GM19351 (cell line): ENCODE results near the gene STPG2.
A peak's percentile ranks its signal among the peaks of the same experiment; 100 is the strongest.

Experiments
- ATAC-seq: cut with Tn5 transposase; IDR thresholded peaks from one replicate; pipeline ENCODE4 v1.9.1; 2021; ENCODE audit warnings: mild to moderate bottlenecking, moderate library complexity; ENCODE audit not compliant: unreplicated experiment

Gene STPG2

DNA sequence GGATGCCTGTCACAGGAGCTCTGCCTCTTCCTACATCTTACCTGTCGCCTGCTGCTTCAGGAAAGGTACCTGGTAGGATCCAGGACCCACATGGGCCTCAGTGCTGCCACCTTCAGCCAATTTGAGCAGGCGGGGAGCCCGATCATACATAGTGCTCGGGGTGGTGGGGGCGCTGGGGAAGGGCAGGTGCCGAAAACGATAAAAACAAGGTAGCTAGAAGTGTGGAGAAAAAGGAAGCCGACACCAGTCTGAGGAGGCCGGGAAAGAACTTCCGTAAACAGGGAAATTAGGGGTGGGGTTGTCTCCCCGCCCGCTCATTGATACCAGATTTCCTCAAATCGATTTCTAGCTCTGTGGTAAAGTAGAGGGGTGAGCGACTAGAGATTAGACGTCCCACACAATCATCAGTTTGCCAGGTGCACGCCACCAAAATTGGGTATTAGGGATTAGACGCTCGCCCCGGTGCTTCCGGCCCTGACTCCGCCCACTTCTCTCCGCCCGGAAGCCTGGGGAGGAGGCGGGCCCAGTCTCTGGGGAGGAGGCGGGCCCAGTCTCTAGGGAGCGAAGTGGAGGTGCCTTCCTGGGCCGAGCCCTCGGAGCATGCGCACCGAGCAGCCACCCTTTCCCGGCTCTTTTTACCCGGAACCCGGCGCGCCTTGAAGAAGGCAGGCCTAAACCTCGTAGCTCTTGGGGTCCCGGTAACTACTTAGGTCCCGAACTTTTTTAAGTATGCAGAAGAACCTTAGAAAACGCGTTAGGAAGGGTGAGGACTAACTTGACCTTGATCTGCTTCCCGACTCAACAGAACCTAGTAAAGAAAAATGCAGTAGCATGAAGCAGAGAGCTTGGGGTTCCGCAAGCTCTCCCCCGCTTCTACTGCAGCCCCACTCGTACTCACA lies at the start of gene STPG2:
Gene STPG2, minus strand, starts transcription at position 476 of the 899 bp plus-strand sequence.
- ATAC-seq = peak; percentile 96

DNA sequence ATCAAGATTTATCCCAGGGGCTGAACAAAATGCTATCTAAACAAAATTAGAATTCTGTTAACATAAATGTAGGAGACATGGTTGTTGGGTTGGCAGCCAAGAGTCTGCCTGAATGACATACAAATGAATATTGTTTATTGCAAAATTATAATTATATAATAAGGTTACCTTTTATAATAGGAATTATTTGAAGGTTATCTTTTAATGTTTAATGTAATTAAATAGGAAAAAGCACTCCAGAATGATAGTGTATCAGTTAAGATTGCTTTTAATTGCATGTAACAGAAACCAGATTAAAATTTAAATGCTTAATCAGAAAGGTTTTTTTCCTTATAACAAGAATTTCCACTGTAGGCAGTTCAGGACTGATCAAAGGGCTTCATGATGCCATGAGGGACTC lies 42.0 kb upstream of the STPG2 start:
- no peak for ATAC-seq

DNA sequence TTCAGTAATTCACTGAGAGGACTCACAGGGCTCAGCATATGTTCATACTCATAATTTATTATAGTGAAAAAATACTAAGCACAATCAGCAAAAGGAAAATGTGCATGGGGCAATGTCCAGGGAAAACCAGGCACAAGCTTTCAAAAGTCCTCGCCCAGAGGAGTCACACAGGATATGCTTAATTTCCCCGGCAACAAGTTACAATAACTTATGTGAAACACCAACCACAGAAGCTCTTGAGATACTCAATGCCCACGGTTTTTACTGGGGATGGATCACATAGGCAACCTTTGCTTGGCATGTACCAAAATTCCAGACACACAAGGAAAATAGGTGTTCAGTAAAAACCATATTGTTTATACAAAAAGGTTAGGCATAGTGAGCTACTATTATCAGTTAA lies 38.5 kb upstream of the STPG2 start:
- peak; percentile 75 for ATAC-seq

DNA sequence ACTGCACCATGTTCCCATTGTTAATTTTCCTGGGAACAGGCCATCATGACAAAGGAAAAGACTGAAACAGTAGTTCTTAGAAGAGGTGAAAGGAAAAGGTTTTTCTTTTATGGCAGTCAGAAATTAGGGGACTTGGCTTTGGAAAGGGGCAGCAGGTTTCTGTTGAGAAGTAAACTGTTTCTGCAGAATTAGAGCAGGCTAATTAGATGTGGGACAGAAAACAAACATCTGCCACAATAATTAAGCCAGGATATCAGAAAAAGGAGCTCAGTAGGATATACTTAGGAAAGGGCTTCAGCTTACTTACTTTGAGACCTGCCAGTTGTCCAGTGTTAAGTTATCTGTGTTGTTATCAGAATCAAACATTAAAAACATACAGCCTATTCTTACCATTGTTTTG lies 36.7 kb upstream of the STPG2 start:
- ATAC-seq = no peak

DNA sequence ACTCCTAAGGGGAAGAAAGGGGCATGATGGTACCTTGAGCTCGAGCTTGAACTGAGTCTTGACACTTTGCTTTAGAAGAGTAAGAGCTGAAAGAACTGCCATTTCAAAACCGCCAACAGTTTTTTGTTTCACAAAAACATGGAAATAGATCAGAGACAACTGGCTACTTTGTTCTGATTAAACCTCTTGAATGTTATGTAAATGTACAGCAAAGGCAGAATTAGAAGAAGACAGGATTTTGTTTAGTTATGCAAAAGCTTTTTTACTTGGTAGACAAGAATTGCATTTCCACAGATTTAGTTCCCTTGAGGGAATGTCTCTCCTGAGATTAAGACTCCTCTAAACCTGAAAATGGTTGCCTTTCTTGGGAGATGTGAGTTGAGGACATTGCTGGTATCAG lies 33.3 kb upstream of the STPG2 start:
- no peak for ATAC-seq

DNA sequence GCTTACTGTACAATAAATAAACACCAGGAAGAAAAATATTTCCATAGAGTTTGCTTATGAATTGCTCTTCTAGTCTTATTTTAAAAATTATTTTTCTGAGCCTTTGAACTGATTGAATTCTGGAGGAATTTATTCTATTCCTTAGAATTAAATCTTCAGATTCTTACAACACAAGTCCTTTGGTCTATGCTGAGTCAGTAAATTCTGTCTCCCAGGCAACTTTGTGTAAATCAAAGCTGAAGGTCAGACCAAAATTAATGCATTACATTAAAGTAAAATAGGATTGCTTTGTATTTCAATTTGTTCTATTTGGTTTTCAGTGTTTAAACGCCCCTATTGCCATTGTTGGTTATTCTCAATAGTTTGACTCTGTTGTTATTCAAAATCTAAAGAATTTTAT lies 26.8 kb upstream of the STPG2 start:
- no peak for ATAC-seq

DNA sequence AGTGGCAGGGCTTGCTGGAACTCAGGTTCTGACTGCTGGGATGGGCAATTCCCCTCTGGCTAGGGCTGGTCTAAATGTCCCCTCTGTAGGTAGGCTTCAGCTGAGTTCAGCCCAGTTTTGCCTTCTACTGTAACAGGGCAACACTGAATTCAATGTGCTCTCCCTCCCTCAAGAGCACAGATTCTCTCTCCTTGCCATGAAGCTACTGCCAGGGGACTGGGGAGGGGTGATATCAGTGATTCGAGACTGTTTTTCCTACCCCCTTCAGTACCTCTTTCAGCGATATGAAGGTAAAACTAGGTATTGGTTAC lies 23.4 kb upstream of the STPG2 start:
- no peak for ATAC-seq

DNA sequence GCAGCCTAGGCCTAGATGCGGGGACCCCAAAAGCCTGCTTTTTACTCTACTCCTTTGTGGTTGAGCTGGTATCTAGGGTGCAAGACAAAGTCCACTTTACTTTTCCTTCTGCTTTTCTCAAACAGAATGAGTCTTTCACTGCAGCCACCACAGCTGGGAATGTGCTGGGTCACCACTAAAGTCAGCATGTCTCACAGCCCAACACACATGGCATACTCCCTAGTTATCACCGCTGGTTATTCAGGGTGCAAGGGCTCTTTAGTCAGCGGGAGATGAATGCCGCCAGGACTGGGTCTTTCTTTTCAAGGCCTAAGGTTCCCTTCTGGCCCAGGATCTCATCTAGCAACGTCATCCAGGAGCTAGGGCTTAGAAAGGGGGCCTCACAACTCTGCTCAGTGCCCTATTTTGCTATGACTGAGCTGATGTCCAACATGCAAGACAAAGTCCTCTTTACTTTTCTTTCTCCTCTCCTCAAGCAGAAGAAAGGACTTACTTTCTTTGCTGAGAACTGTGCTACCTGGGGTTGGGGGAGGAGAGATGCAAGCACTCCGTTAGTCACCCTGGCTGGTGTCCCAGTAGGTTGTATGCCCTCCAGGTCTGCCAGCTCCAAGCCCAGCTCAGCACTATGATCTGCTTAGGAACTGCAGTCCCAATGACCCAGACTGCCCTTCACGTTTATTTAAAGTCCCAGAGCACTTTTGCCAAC lies 22.9 kb upstream of the STPG2 start:
- no peak for ATAC-seq

DNA sequence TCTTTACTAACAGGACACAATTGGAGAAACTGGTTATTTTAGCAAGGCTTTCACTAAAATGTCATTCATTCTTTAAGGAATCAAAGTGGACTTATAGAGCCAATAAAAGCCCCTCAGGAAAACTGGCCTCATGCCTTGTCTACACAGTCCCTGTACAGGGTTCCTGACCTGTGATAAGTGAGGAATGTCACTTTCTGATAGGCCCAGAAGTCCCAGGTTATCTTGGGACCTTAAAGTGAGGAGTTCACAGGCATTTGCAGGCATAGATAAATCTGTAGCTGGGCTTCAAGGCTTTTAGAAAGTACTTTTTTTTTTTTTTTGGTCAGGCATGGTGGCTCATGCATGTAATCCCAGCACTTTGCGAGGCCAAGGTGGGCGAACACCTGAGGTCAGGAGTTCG lies 19.4 kb upstream of the STPG2 start:
- no peak for ATAC-seq

DNA sequence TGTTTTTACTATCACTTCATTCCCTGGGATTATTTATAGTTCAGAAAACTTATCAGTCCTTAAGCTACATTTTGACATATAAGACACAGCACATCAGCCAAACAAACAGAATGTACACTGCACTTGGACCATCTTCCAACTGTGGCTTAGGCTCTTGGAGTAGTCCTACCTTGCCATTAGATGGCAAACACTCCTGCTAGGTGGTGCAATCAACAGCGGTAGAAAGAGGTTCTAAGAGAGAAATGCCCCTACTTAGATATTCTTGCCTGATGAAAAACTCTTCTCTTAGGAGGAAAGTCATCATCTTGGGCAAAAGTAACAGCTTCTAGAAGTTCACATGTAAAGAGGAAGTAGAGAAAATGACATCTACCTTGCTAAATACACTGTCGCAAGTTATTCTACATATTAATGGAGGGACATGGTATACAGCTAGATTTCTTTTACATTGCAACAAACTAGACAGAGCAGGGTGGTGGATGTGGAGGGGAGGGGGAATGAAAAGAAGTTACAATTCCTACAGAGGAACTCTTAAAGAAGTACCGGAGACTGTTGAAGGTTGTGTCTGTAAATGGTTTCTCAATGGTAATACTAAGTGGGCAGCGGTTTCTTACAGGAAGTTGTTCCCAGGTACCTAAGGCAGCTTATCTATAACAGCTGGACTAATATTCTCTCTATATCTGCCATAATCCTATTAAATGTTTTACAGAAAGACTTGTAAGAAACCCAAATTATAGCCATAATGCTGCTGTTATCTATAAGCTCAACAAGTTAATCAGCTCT lies 8.1 kb upstream of the STPG2 start:
- no peak for ATAC-seq

DNA sequence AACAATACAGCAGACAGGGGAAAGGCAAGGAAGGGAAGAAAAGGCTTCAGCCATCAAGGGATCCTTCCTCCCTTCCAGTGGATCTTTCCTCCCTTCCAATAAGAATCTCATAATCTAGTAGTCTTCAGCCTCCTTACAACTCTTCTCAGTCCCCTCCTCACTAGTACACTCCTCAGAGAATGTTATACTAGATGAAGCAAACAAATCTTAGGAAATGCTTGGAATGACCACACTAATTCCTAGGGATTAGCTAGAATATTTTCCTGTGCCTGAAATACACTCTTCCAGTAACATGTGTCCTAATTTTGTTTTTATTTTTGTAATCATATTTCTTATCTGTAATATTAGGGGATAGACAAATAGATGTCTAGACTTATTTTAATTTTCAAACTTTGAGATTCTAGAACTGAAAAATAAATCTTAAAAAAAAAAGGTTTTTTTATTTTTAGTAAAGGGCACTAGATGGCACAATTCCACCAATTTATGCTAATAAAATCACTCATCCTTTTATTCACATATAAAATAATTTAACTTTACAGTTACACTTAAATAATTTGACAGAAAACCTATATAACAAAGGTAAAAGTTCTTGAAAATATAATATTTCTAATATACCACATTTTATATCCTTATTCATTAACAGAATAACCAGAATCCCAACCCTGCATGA lies 7.0 kb upstream of the STPG2 start:
- no peak for ATAC-seq

DNA sequence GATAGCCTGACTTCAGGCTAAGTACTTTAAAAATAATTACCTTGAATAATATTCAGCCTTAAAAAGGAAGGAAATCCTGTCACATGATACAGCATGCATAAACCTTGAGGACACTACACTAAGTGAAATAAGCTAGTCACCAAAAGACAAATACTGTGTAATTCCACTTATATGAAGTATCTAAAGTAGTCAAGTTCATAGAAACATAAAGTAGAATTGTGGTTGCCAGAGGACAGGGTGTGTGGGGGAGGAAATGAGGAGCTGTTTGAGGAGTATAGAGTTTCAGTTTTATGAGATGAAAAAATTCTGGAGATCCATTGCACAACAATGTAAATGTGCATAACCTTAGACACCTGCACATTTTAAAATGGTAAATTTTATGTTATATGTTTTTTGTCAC lies 5.6 kb upstream of the STPG2 start:
- ATAC-seq = no peak

DNA sequence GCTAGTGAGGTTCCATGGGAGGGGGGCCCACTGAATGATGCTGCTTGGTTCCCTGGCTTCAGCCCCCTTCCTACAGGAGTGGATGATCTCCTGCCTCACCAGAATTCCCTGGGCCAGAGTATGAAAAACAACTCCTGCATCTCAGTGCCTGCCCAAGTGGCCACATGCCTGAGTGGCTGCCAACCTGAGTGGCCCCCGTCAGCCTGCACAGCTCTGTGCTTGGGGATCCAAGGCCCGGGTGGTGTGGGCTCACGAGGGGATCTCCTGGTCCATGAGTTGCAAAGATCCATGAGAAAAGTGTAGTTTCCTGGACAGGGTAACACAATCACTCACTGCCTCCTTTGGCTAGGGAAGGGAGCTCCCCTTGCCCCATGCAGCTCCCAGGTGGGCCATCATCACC lies 17.1 kb downstream of the STPG2 start:
- no peak for ATAC-seq

DNA sequence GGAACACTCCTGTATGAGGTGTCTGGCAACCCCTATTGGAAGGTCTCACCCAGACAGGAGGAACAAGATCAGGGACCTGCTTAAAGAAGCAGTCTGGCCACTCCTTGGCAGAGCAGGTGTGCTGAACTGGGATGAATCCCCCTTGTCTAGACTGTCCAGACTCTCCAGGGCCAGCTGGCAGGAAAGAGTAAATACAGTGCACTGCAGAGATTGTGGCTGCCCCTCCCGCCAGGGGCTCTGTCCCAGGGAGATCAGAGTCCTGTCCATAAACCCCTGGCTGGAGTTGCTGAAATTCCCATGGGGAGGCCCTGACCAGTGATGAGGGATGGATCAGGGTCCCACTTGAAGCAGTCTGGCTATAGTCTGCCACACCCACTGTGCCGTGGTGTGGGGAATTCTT lies 17.7 kb downstream of the STPG2 start:
- no peak for ATAC-seq

DNA sequence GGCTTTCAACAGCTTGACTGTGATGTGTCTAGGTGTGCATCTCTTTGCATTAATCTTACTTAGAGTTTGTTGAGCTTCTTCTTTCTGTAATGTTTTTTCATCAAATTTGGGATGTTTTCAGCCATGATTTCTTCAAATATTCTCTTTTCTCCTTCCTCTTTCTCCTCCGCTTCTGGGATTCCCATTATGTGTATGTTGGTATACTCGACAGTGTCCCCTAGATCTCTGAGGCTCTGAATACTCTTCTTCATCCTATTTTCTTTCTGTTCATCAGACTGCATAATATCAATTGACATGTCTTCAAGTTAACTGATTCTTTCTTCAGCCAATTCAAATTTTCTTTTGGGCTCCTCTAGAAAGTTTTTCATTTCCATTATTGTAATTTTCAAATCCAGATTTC lies 25.9 kb downstream of the STPG2 start:
- ATAC-seq = no peak

DNA sequence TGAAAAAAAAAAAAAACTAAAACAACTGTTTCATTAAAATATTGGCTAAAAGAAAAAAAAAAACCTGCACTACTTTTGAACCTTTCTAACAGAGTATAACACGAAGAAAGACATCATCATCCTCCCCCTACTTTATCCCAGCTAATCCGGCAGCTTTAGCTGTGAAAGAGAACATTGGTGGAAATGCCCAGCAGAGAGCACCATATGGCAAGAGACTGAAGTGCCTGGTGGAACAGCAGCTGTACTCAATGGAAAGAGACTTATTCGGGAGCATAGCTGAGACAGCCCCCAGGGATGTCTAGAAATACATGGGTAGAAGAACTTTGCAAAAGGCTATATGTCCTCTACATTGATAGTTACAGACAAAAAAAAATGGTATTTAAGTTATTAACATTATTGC lies 30.3 kb downstream of the STPG2 start:
- no peak for ATAC-seq

DNA sequence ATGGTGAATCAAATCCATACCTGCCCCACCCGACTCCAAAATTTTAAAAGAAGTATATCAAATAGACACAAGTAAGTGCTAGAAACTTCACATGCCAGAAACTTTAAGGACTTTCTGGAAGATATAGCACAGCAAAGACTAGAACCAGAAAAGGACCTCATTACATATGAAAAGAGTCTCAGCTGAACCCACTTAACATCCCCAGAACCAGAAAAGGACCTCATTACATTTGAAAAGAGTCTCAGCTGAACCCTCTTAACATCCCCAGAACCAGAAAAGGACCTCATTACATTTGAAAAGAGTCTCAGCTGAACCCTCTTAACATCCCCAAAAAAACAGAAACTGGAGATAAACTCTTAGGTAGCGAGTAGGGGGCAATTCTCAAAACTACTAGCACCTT lies 32.3 kb downstream of the STPG2 start:
- ATAC-seq = no peak

DNA sequence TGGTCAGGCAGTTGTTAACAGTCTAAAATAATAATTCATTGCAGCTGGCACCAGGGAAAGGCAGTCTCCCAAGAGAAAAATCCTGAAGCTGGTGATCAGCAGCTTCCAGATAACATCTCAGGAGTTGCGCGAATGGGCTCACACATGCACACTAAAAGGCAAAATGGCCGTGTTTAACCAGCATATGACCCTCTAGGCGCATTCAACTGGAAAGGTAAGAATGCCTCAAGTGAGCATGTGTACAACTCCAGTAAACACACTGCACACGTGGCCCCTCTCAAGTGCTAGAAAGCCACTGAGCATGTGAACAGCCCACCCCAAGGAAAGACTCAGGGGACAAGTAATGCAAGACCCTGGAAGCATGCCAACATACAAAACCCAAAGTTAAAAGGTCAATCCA lies 33.1 kb downstream of the STPG2 start:
- ATAC-seq = no peak

DNA sequence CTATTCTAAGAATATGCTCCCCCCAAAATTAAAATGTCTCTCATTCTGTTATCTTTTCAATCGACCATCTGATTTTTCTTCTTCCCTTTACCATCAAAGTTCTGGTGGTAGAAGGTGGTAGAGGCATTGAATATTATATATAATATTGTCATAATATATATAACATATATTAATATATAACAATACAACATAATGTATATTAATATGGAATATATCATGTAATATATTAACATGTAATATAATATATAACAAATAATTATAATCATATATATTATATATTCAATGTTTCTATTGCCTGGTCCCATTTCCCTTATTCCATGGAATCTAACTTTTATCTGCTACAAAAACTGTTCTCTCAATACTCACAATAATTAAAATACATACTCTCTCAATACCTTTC lies 40.6 kb downstream of the STPG2 start:
- no peak for ATAC-seq

DNA sequence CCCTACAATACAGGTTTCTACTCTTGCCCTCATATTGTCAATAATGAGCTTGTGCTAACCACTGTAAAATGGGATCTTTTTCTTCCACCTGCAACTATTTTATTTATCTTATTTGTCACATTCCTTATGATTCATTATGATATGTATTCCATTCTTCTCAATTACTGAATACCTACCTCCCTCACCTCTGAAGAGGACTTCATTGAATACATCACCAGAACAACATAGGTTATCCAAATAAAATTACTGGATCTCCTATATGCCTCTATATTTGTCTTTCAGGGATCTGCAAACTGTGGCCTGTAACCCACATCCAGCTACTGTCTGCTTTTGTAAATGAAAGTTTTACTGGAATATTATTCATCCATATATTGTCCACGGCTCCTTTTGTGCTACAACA lies 41.3 kb downstream of the STPG2 start:
- ATAC-seq = no peak

DNA sequence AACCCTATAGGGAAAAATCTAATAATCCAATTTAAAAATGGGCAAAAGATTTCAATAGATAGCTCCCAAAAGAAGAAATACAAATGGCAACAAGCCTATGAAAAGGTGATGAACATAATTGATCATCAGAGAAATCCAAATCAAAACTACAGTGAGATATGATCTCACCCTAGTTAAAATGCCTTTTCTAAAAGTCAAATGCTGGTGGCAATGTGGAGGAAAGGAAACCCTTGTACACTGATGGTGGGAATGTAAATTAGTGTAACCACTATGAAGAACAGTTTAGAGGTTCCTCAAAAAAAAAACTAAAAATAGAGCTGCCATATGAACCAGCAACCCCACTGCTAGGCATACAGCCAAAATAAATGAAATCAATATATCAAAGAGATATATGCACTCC lies 44.5 kb downstream of the STPG2 start:
- no peak for ATAC-seq
